ENCODE data around the gene ARHGAP26.

DNA sequence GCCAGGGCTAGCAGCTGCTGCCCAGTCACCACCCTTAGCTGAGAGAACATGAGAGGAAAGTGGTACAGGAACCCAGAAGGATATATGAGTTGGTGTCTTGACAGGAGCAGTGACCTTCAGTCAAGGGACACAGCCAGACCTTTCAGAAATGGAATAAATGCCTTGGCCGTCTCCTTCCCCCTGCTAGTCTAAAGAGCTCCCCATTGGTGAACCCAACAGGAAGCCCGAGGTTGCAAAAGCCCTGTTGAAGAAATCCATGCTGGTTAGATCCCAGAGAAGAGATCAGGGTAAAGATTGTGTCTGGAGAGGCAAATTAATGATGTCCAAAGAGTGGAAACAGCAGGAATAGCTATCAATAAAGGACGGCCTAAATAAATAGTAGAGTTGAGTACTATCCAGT lies 388.9 kb downstream of the ARHGAP26 start:
- TF ChIP-seq, protein P1, sequence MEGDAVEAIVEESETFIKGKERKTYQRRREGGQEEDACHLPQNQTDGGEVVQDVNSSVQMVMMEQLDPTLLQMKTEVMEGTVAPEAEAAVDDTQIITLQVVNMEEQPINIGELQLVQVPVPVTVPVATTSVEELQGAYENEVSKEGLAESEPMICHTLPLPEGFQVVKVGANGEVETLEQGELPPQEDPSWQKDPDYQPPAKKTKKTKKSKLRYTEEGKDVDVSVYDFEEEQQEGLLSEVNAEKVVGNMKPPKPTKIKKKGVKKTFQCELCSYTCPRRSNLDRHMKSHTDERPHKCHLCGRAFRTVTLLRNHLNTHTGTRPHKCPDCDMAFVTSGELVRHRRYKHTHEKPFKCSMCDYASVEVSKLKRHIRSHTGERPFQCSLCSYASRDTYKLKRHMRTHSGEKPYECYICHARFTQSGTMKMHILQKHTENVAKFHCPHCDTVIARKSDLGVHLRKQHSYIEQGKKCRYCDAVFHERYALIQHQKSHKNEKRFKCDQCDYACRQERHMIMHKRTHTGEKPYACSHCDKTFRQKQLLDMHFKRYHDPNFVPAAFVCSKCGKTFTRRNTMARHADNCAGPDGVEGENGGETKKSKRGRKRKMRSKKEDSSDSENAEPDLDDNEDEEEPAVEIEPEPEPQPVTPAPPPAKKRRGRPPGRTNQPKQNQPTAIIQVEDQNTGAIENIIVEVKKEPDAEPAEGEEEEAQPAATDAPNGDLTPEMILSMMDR (IDR thresholded peaks at IDR 0.05; ENCODE audit: low read depth, low read length, poor library complexity, severe bottlenecking) = no peak
- TF ChIP-seq EZH2phosphoT487 (IDR thresholded peaks at IDR 0.05; ENCODE audit: borderline replicate concordance, low read length) = no peak

Measured in DOHH2 (cell line).